Activated B cell treated with CpG ODN at 0.5 μM for 24 hours (primary cell): ENCODE measurements around the gene NRAS. TPM values are rescaled to one million over a fixed set of nuclear protein-coding genes. Genes with fewer than 3 reads are reported as not detected.
A peak's percentile ranks its signal among the peaks of the same experiment; 100 is the strongest.

Experiments used
- ATAC-seq: fragments of 200-7000 bp; cut with Tn5 transposase; one replicate; pipeline ENCODE4 v1.10.0; 2021; ENCODE audit warnings: low read depth, mild to moderate bottlenecking, moderate library complexity
- CTCF ChIA-PET: fragments of 350-600 bp; sonication (Branson Sonifier 250); formaldehyde crosslinking; loops from one replicate; lab custom pipeline; 2021; ENCODE audit warnings: antibody characterized with exemption; lab: Charles Lee
- POLR2A ChIA-PET: fragments of 350-600 bp; sonication (Branson Sonifier 250); formaldehyde crosslinking; loops from one replicate; lab custom pipeline; 2021; ENCODE audit warnings: antibody characterized with exemption; lab: Charles Lee
- DNase-seq: peaks from one replicate; pipeline ENCODE4 v3.0.0; 2022
- H3K27ac Mint-ChIP-seq: one replicate; pipeline ENCODE4 v1.8.0; 2020; ENCODE audit warnings: mixed read lengths
- H3K27me3 Mint-ChIP-seq: one replicate; pipeline ENCODE4 v1.8.0; 2021; ENCODE audit warnings: mixed read lengths
- H3K36me3 Mint-ChIP-seq: one replicate; pipeline ENCODE4 v1.8.0; 2021; ENCODE audit warnings: low read depth, mixed read lengths
- H3K4me1 Mint-ChIP-seq: one replicate; pipeline ENCODE4 v1.8.0; 2021; ENCODE audit warnings: mixed read lengths
- H3K4me3 Mint-ChIP-seq: one replicate; pipeline ENCODE4 v1.8.0; 2020; ENCODE audit warnings: mild to moderate bottlenecking, mixed read lengths
- H3K9me3 Mint-ChIP-seq: one replicate; pipeline ENCODE4 v1.8.0; 2020; ENCODE audit warnings: mixed read lengths
- CTCF ChIP-seq: fragments of 200-600 bp; IDR thresholded peaks from one replicate; pipeline ENCODE4 v1.8.0; 2022; ENCODE audit warnings: antibody characterized with exemption, mild to moderate bottlenecking
- intact Hi-C: fragments of 100-400 bp; cut with micrococcal nuclease; formaldehyde crosslinking; loops from one replicate; pipeline ENCODE4 v1.15.1; 2024
- total RNA-seq: library from RNA; stranded (reverse); gene quantifications from 2 replicates; pipeline ENCODE4 v1.2.3, GENCODE V29; 2022

Gene NRAS
- total RNA-seq, 1 donor from 2014 or later: 55.5 TPM

GRCh38 chr1:114671011-114671938, 45.3 kb downstream of the NRAS start:
- POLR2A ChIA-PET: interaction anchor here (0.6 kb wide), 1 partner anchor 1712 kb away, joined by 7 read pairs; no protein-coding TSS in a partner anchor
- Mint-ChIP-seq H3K27me3 (peaks cover 31% of the 10 kb centered on the region), H3K27ac (no peak overlapping the region), H3K9me3 (no peaks in the 10 kb centered on the region), H3K4me3 (peak overlapping the region; percentile 48), H3K36me3 (peaks cover 2% of the 10 kb centered on the region), H3K4me1 (peaks cover 10% of the 10 kb centered on the region)
- ATAC-seq: no peak
- TF ChIP-seq CTCF: no peak
- DNase-seq: no peak
- CTCF ChIA-PET: interaction anchor here (1.5 kb wide), 1 partner anchor 324 kb away, joined by 7 read pairs; no protein-coding TSS in a partner anchor
- intact Hi-C loops: no loop called here

GRCh38 chr1:114670083-114671010, 46.2 kb downstream of the NRAS start:
- Mint-ChIP-seq H3K9me3 (no peaks in the 10 kb centered on the region), H3K36me3 (peaks cover 2% of the 10 kb centered on the region), H3K4me1 (peaks cover 10% of the 10 kb centered on the region), H3K27me3 (peaks cover 30% of the 10 kb centered on the region), H3K27ac (peak overlapping the region; percentile 67), H3K4me3 (peak overlapping the region; percentile 94)
- ChIA-PET CTCF (interaction anchor here (1.2 kb wide), 1 partner anchor 46 kb away, joined by 4 read pairs; the partner anchor contains the start of gene NRAS), POLR2A (interaction anchor here (0.6 to 1.2 kb wide), 2 partner anchors 88 to 913 kb away, joined by 3 to 5 read pairs; partner anchors contain the start of gene CSDE1)
- intact Hi-C loops: loop anchor here (1.0 kb wide), 8 partner anchors 46 to 911 kb away; partner anchors contain the start of genes BCAS2, CSDE1, NRAS and PHTF1
- no peak for TF ChIP-seq CTCF
- DNase-seq (peak; percentile 80), ATAC-seq (peak; percentile 99)

GRCh38 chr1:114669562-114670082, 46.9 kb downstream of the NRAS start, which contains the start of gene DENND2C:
Gene DENND2C, minus strand, starts transcription at chr1:114670049. Its CDS starts 44,065 bp downstream, at chr1:114625984.
- peaks cover 24% of the 10 kb centered on the region for H3K27me3 Mint-ChIP-seq
- no peak for TF ChIP-seq CTCF
- H3K9me3 Mint-ChIP-seq: no peaks in the 10 kb centered on the region
- POLR2A ChIA-PET: interaction anchor here (0.6 to 1.2 kb wide), 2 partner anchors 88 to 912 kb away, joined by 3 to 5 read pairs; partner anchors contain the start of gene CSDE1
- CTCF ChIA-PET: interaction anchor here (1.2 kb wide), 1 partner anchor 47 kb away, joined by 4 read pairs; the partner anchor contains the start of gene NRAS
- peak within 1 kb of the TSS; percentile 94 for H3K4me3 Mint-ChIP-seq
- intact Hi-C loops: loop anchor here (1.0 kb wide), 8 partner anchors 47 to 910 kb away; partner anchors contain the start of genes BCAS2, CSDE1, NRAS and PHTF1
- peak within 1 kb of the TSS; percentile 67 for H3K27ac Mint-ChIP-seq
- peaks cover 2% of the 10 kb centered on the region for H3K36me3 Mint-ChIP-seq
- H3K4me1 Mint-ChIP-seq: peaks cover 10% of the 10 kb centered on the region
- ATAC-seq (peak; percentile 61), DNase-seq (no peak)

- peak overlapping the region; percentile 94 for H3K4me3 Mint-ChIP-seq
- DNase-seq (no peak), ATAC-seq (no peak)
- CTCF ChIA-PET: interaction anchor here (1.2 kb wide), 1 partner anchor 47 kb away, joined by 4 read pairs; the partner anchor contains the start of gene NRAS
- H3K27ac Mint-ChIP-seq: no peak overlapping the region
- peaks cover 20% of the 10 kb centered on the region for H3K27me3 Mint-ChIP-seq
- POLR2A ChIA-PET: interaction anchor here (0.6 to 1.2 kb wide), 2 partner anchors 89 to 911 kb away, joined by 3 to 5 read pairs; partner anchors contain the start of gene CSDE1
- H3K4me1 Mint-ChIP-seq: peaks cover 10% of the 10 kb centered on the region
- peaks cover 2% of the 10 kb centered on the region for H3K36me3 Mint-ChIP-seq
- intact Hi-C loops: no loop called here
- H3K9me3 Mint-ChIP-seq: no peaks in the 10 kb centered on the region
- no peak for TF ChIP-seq CTCF
Observed at GRCh38 chr1:114668784-114669561, 47.6 kb downstream of the NRAS start.
